Activated CD8-positive, alpha-beta memory T cell treated with anti-CD3 and anti-CD28 coated beads, Interleukin-2, amount 10 ng/mL, durations not matched to agents 7 days and 5 days (primary cell): ENCODE results near the gene CENPS. TPM values are rescaled to one million over a fixed set of nuclear protein-coding genes. Genes with fewer than 3 reads are reported as not detected.
"Not testable (repeated sequence)": the region's sequence is repeated elsewhere in the genome, so short reads cannot be mapped to it uniquely, and the experiment has no call there.

Source experiments
- ATAC-seq: fragments of 150-1000 bp; cut with Tn5 transposase; one replicate; pipeline ENCODE4 v1.10.0; 2021; ENCODE audit warnings: moderate library complexity
- CTCF ChIA-PET: fragments of 350-600 bp; sonication (Branson Sonifier 250); formaldehyde crosslinking; loops from one replicate; lab custom pipeline; 2021; ENCODE audit warnings: antibody characterized with exemption; lab: Charles Lee
- DNase-seq: peaks from one replicate; pipeline ENCODE4 v3.0.0-alpha.2; 2020
- H3K27ac Mint-ChIP-seq: one replicate; pipeline ENCODE4 v1.8.0; 2021; ENCODE audit warnings: mild to moderate bottlenecking, mixed read lengths
- H3K27me3 Mint-ChIP-seq: one replicate; pipeline ENCODE4 v1.8.0; 2021; ENCODE audit warnings: mixed read lengths
- H3K36me3 Mint-ChIP-seq: one replicate; pipeline ENCODE4 v1.8.0; 2021; ENCODE audit warnings: mild to moderate bottlenecking, mixed read lengths
- H3K4me1 Mint-ChIP-seq: one replicate; pipeline ENCODE4 v1.8.0; 2021; ENCODE audit warnings: mixed read lengths
- H3K4me3 Mint-ChIP-seq: one replicate; pipeline ENCODE4 v1.8.0; 2021; ENCODE audit warnings: mild to moderate bottlenecking, moderate library complexity, mixed read lengths
- H3K9me3 Mint-ChIP-seq: one replicate; pipeline ENCODE4 v1.8.0; 2022; ENCODE audit warnings: low read depth, mixed read lengths
- total RNA-seq, 2 experiments: library from RNA; stranded (reverse); gene quantifications; one replicate each; pipeline ENCODE4 v1.2.3, GENCODE V29; 2021

The CENPS gene
- total RNA-seq, 2 experiments from 2014 or later, result 14.8 to 18.6 TPM

GRCh38 chr1:10426535-10426848, 3.7 kb upstream of the CENPS start:
- H3K27ac Mint-ChIP-seq, H3K27me3 Mint-ChIP-seq, CTCF ChIA-PET, H3K4me3 Mint-ChIP-seq, H3K36me3 Mint-ChIP-seq, H3K9me3 Mint-ChIP-seq, ATAC-seq, DNase-seq: not testable (repeated sequence)
- peaks cover 32% of the 10 kb centered on the region for H3K4me1 Mint-ChIP-seq

- Mint-ChIP-seq H3K36me3 (no peaks in the 10 kb centered on the region), H3K27me3 (no peaks in the 10 kb centered on the region), H3K9me3 (no peaks in the 10 kb centered on the region), H3K4me1 (peaks cover 38% of the 10 kb centered on the region), H3K27ac (no peak overlapping the region), H3K4me3 (no peak overlapping the region)
- ATAC-seq (no peak), DNase-seq (no peak)
- CTCF ChIA-PET, result interaction anchor here (0.6 to 11.5 kb wide), 18 partner anchors 8 to 554 kb away, joined by 3 to 219 read pairs (median 6); partner anchors contain the start of genes DFFA, KIF1B and PGD
These were observed 1.2 kb upstream of the CENPS start for GRCh38 chr1:10428984-10429383.

- peaks cover 38% of the 10 kb centered on the region for H3K4me1 Mint-ChIP-seq
- no peaks in the 10 kb centered on the region for H3K27me3 Mint-ChIP-seq
- H3K27ac Mint-ChIP-seq, result peak overlapping the region; percentile 93
- CTCF ChIA-PET, result interaction anchor here (0.6 to 11.5 kb wide), 29 partner anchors 9 to 555 kb away, joined by 3 to 219 read pairs (median 4); partner anchors contain the start of genes DFFA, KIF1B, LZIC and NMNAT1
- peak; percentile 58 for DNase-seq
- H3K9me3 Mint-ChIP-seq, result no peaks in the 10 kb centered on the region
- peak; percentile 3 for ATAC-seq
- H3K4me3 Mint-ChIP-seq, result peak overlapping the region; percentile 87
- H3K36me3 Mint-ChIP-seq, result no peaks in the 10 kb centered on the region
These were observed 391 bp upstream of the CENPS start for GRCh38 chr1:10429868-10430215.

GRCh38 chr1:10431070-10431730, 967 bp downstream of the CENPS start:
- CTCF ChIA-PET, result interaction anchor here (0.6 to 11.5 kb wide), 19 partner anchors 8 to 511 kb away, joined by 3 to 219 read pairs (median 4); partner anchors contain the start of genes DFFA, KIF1B and PEX14
- ATAC-seq (no peak), DNase-seq (peak; percentile 53)
- H3K36me3 Mint-ChIP-seq, result no peaks in the 10 kb centered on the region
- no peaks in the 10 kb centered on the region for H3K27me3 Mint-ChIP-seq
- H3K4me1 Mint-ChIP-seq, result peaks cover 33% of the 10 kb centered on the region
- no peaks in the 10 kb centered on the region for H3K9me3 Mint-ChIP-seq
- peak overlapping the region; percentile 87 for H3K4me3 Mint-ChIP-seq
- H3K27ac Mint-ChIP-seq, result peak overlapping the region; percentile 93

GRCh38 chr1:10432910-10433700, 2.9 kb downstream of the CENPS start:
- H3K4me3 Mint-ChIP-seq, result no peak overlapping the region
- CTCF ChIA-PET, result interaction anchor here (1.3 to 11.5 kb wide), 3 partner anchors 60 to 223 kb away, joined by 4 to 219 read pairs (median 7); partner anchors contain the start of gene KIF1B
- no peaks in the 10 kb centered on the region for H3K27me3 Mint-ChIP-seq
- H3K9me3 Mint-ChIP-seq, result no peaks in the 10 kb centered on the region
- ATAC-seq, result no peak
- no peaks in the 10 kb centered on the region for H3K36me3 Mint-ChIP-seq
- H3K27ac Mint-ChIP-seq, result no peak overlapping the region
- no peak for DNase-seq
- peaks cover 30% of the 10 kb centered on the region for H3K4me1 Mint-ChIP-seq

GRCh38 chr1:10433790-10434189, 3.6 kb downstream of the CENPS start:
- H3K4me1 Mint-ChIP-seq, result peaks cover 25% of the 10 kb centered on the region
- CTCF ChIA-PET, result interaction anchor here (0.8 to 11.5 kb wide), 3 partner anchors 59 to 224 kb away, joined by 3 to 219 read pairs (median 4); partner anchors contain the start of gene KIF1B
- no peaks in the 10 kb centered on the region for H3K36me3 Mint-ChIP-seq
- H3K27ac Mint-ChIP-seq, result no peak overlapping the region
- no peak for ATAC-seq
- no peaks in the 10 kb centered on the region for H3K27me3 Mint-ChIP-seq
- no peak for DNase-seq
- H3K4me3 Mint-ChIP-seq, result no peak overlapping the region
- no peaks in the 10 kb centered on the region for H3K9me3 Mint-ChIP-seq

GRCh38 chr1:10434590-10434989, 4.4 kb downstream of the CENPS start:
- CTCF ChIA-PET, result interaction anchor here (0.8 to 11.5 kb wide), 2 partner anchors 58 to 66 kb away, joined by 3 to 219 read pairs; no protein-coding TSS in a partner anchor
- Mint-ChIP-seq H3K9me3 (no peaks in the 10 kb centered on the region), H3K4me1 (peaks cover 19% of the 10 kb centered on the region), H3K27me3 (no peaks in the 10 kb centered on the region), H3K36me3 (no peaks in the 10 kb centered on the region), H3K4me3 (no peak overlapping the region), H3K27ac (no peak overlapping the region)
- DNase-seq (no peak), ATAC-seq (no peak)

- DNase-seq (no peak), ATAC-seq (no peak)
- H3K27me3 Mint-ChIP-seq, result no peaks in the 10 kb centered on the region
- H3K9me3 Mint-ChIP-seq, result no peaks in the 10 kb centered on the region
- peaks cover 4% of the 10 kb centered on the region for H3K4me1 Mint-ChIP-seq
- no peak overlapping the region for H3K4me3 Mint-ChIP-seq
- H3K36me3 Mint-ChIP-seq, result peaks cover 1% of the 10 kb centered on the region
- H3K27ac Mint-ChIP-seq, result no peak overlapping the region
- CTCF ChIA-PET, result interaction anchor here (1.6 to 11.5 kb wide), 2 partner anchors 8 to 56 kb away, joined by 4 to 219 read pairs; no protein-coding TSS in a partner anchor
These were observed 6.8 kb downstream of the CENPS start for GRCh38 chr1:10437052-10437451.

GRCh38 chr1:10438677-10439163, 8.5 kb downstream of the CENPS start:
- Mint-ChIP-seq H3K36me3 (peaks cover 3% of the 10 kb centered on the region), H3K27me3 (no peaks in the 10 kb centered on the region), H3K4me3 (no peak overlapping the region), H3K4me1 (peaks cover 3% of the 10 kb centered on the region), H3K9me3 (no peaks in the 10 kb centered on the region), H3K27ac (no peak overlapping the region)
- no peak for DNase-seq
- no peak for ATAC-seq
- CTCF ChIA-PET, result interaction anchor here (0.6 to 11.5 kb wide), 3 partner anchors 8 to 503 kb away, joined by 3 to 219 read pairs (median 3); no protein-coding TSS in a partner anchor

GRCh38 chr1:10440305-10440704, 10.1 kb downstream of the CENPS start:
- CTCF ChIA-PET, result interaction anchor here (1.0 kb wide), 1 partner anchor 9 kb away, joined by 4 read pairs; no protein-coding TSS in a partner anchor
- H3K36me3 Mint-ChIP-seq, result peaks cover 3% of the 10 kb centered on the region

GRCh38 chr1:10440794-10441193, 10.6 kb downstream of the CENPS start:
- CTCF ChIA-PET, result no interaction called here
- Mint-ChIP-seq H3K27me3 (no peaks in the 10 kb centered on the region), H3K9me3 (no peaks in the 10 kb centered on the region), H3K36me3 (peaks cover 3% of the 10 kb centered on the region), H3K4me1 (peaks cover 3% of the 10 kb centered on the region), H3K4me3 (no peak overlapping the region), H3K27ac (no peak overlapping the region)
- DNase-seq (no peak), ATAC-seq (no peak)

More at GRCh38 chr1:10440305-10440704, 10.1 kb downstream of the CENPS start:
- no peak overlapping the region for H3K4me3 Mint-ChIP-seq
- H3K27ac Mint-ChIP-seq, result no peak overlapping the region
- H3K4me1 Mint-ChIP-seq, result peaks cover 3% of the 10 kb centered on the region
- no peak for ATAC-seq
- DNase-seq, result no peak
- no peaks in the 10 kb centered on the region for H3K27me3 Mint-ChIP-seq
- H3K9me3 Mint-ChIP-seq, result no peaks in the 10 kb centered on the region

GRCh38 chr1:10444248-10444647, 14.0 kb downstream of the CENPS start:
- Mint-ChIP-seq H3K27ac (no peak overlapping the region), H3K9me3 (no peaks in the 10 kb centered on the region), H3K36me3 (peaks cover 6% of the 10 kb centered on the region), H3K4me3 (no peak overlapping the region), H3K27me3 (no peaks in the 10 kb centered on the region), H3K4me1 (peaks cover 5% of the 10 kb centered on the region)
- no peak for ATAC-seq
- no peak for DNase-seq
- CTCF ChIA-PET, result interaction anchor here (1.4 to 1.5 kb wide), 4 partner anchors 12 to 51 kb away, joined by 3 to 5 read pairs (median 4); no protein-coding TSS in a partner anchor

- peak; percentile 39 for ATAC-seq
- Mint-ChIP-seq H3K36me3 (peaks cover 6% of the 10 kb centered on the region), H3K9me3 (no peaks in the 10 kb centered on the region), H3K4me3 (no peak overlapping the region), H3K27me3 (no peaks in the 10 kb centered on the region), H3K27ac (peak overlapping the region; percentile 23), H3K4me1 (peaks cover 5% of the 10 kb centered on the region)
- CTCF ChIA-PET, result interaction anchor here (0.9 to 1.5 kb wide), 5 partner anchors 12 to 50 kb away, joined by 3 to 5 read pairs (median 3); no protein-coding TSS in a partner anchor
- DNase-seq, result no peak
These were observed 14.7 kb downstream of the CENPS start for GRCh38 chr1:10444795-10445397.
